C4-2B (cell line): ENCODE results near the gene NR4A3.

Source experiments
- CTCF ChIP-seq: fragments of 450-650 bp; conservative IDR thresholded peaks from 2 replicates; pipeline ENCODE4 v1.5.1; 2017; ENCODE audit warnings: mild to moderate bottlenecking
- ZFX ChIP-seq: fragments of 450-650 bp; IDR thresholded peaks from 2 replicates; pipeline ENCODE4 v1.6.1; 2017

GRCh38 chr9:99889120-99889519, 67.4 kb downstream of the NR4A3 start:
- TF ChIP-seq CTCF (peak; percentile 11; the same call in 1 of the 2 replicates), ZFX (no peak)
